HG03095 (cell line): Measurements from ENCODE around the gene PTPRN2.

Experiments used
- ATAC-seq: cut with Tn5 transposase; IDR thresholded peaks from one replicate; pipeline ENCODE4 v1.9.1; 2021; ENCODE audit warnings: moderate library complexity; ENCODE audit not compliant: unreplicated experiment

The PTPRN2 gene

GRCh38 chr7:157635148-157635500, 952.5 kb downstream of the PTPRN2 start:
- no peak for ATAC-seq

- no peak for ATAC-seq
These were observed 953.0 kb downstream of the PTPRN2 start for GRCh38 chr7:157634401-157635147.

- ATAC-seq: no peak
These were observed 954.0 kb downstream of the PTPRN2 start for GRCh38 chr7:157633465-157634185.

GRCh38 chr7:157630301-157630853, 957.2 kb downstream of the PTPRN2 start:
- ATAC-seq: no peak

GRCh38 chr7:157628456-157628855, 959.2 kb downstream of the PTPRN2 start:
- no peak for ATAC-seq

GRCh38 chr7:157627646-157628045, 960.0 kb downstream of the PTPRN2 start:
- ATAC-seq: no peak

DNA sequence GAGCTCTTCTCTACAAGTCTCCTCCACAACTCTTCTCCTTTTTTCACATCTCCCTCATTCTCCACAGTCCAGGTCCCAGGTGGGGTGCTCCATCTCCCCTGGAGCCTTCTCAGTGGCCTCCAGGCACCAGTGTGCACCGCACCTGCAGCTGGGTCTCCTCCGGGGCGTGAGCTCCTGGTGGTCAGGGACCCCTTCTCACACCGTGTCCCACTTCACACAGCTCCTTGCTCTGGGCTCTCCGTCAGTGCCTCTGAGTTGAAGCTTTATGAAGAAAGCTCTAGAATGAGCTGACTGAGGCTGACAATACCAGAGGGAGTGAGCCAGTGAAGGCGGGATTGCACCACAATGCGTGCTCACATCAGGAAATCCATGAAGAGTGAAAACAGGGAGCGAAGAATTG, 960.6 kb downstream of the PTPRN2 start:
- ATAC-seq: no peak

DNA sequence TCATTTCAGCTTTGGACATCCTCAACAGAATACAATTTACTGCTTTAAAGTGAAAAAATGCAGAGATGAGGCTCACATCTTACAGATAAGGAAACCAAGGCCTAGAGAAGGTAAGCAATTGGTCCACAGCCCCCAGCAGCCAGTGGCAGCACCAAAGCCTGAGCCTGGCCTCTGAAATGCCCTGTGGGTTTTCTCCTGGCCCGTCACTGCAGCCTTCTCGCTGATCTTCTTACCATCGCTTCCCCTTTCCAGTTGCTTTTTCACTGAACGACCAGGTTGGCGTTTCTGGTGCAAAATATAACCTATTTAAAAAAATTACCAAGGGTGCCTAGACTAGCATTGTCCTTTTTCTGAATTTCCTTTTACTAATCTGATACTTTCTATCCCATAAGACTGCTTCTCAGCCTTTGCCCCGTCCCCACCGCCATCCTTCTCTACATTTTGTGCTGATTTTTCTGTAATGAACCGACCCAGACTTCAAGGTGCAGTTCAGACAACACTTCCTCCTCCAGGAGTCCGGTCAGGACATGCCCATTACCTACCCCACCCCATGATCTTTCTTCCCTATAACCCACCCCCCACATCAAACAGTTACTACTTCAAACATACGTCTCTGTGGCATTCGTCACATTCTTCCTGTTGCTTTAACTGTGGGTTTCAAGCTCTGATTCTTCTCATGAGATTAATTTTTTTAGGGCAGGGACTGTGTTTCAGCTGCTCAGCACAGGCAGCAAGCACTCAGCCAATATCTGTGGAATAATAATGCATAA, 961.5 kb downstream of the PTPRN2 start:
- no peak for ATAC-seq

- no peak for ATAC-seq
These were observed 964.1 kb downstream of the PTPRN2 start for GRCh38 chr7:157623556-157623955.

GRCh38 chr7:157622408-157623205, 965.0 kb downstream of the PTPRN2 start:
- no peak for ATAC-seq

DNA sequence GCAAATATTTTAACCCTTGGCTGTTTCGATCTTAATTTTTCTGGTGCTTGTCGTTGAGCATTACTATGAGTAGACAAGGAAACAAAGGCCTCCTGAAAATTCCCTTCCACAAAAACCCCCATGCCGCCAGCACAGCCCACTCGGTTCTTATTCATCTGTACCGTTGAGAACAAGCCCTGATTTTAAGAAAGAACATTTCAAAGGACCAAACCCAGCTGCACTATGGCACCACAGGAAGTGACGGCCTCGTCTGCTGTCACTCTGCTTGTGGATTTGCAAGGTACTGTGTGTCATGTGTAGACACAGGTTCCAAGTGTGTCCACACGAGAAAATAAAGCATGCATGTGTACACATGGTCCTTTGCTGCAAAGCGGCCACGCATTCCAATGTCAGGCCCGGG, 965.6 kb downstream of the PTPRN2 start:
- no peak for ATAC-seq

- ATAC-seq: no peak
These were observed 966.4 kb downstream of the PTPRN2 start for GRCh38 chr7:157621131-157621681.

DNA sequence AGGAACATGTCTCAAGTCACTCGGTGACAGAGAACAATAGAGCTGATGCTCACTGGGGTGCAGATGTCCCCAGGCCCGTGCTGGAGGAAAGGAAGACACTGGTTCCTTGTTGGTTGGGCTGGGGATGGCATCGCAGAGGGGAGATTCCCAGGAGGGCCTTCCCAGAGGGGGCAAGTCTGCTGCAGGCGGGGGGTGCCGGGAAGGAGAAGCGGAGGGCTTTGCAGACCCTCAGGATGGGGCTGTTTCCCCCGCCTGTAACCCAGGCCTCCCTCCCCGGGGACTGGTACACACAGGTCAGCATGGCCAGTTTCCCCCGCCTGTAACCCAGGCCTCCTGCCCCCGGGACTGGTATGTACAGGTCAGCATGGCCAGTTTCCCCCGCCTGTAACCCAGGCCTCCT, 967.0 kb downstream of the PTPRN2 start:
- no peak for ATAC-seq

GRCh38 chr7:157619753-157620525, 967.7 kb downstream of the PTPRN2 start:
- no peak for ATAC-seq

GRCh38 chr7:157618823-157619606, 968.6 kb downstream of the PTPRN2 start:
- no peak for ATAC-seq

GRCh38 chr7:157618091-157618726, 969.4 kb downstream of the PTPRN2 start:
- no peak for ATAC-seq

DNA sequence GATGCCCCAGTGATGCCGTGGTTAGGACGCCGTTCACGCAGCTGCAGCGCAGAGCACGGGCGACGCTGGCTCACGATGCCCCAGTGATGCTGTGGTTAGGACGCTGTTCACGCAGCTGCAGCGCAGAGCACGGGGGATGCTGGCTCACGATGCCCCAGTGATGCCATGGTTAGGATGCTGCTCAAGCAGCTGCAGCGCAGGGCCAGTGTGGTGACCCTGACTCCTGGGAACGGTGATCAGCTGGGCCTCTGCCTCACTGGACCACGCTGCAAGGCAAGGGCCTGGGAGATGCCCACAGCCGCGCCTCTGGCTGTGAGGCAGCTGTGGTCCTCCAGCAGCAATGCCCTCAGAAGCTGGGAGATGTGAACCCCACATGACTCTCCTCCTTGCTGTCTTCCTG, 970.2 kb downstream of the PTPRN2 start:
- no peak for ATAC-seq

DNA sequence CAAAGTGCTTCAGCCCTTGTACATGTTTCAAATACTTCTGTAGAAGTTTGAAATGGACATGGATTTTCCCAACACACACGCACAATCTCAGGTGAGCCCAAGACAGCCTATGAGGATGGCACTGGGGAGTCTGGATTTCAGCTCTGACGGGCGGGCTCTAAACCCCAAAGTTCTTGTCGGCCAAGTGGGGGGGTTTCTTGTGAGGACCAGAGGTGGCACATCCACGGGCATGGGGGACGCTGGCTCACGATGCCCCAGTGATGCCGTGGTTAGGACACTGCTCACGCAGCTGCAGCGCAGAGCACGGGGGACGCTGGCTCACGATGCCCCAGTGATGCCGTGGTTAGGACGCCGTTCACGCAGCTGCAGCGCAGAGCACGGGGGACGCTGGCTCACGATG, 970.7 kb downstream of the PTPRN2 start:
- no peak for ATAC-seq
